ENCODE data around the gene CLDN9. TPM values are rescaled to one million over a fixed set of nuclear protein-coding genes. Genes with fewer than 3 reads are reported as not detected.

CLDN9 gene, protein sequence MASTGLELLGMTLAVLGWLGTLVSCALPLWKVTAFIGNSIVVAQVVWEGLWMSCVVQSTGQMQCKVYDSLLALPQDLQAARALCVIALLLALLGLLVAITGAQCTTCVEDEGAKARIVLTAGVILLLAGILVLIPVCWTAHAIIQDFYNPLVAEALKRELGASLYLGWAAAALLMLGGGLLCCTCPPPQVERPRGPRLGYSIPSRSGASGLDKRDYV
- total RNA-seq (2.0 and 3.5 TPM in 2 replicates), polyA plus RNA-seq (8.9 and 9.0 TPM in 2 replicates)

DNA sequence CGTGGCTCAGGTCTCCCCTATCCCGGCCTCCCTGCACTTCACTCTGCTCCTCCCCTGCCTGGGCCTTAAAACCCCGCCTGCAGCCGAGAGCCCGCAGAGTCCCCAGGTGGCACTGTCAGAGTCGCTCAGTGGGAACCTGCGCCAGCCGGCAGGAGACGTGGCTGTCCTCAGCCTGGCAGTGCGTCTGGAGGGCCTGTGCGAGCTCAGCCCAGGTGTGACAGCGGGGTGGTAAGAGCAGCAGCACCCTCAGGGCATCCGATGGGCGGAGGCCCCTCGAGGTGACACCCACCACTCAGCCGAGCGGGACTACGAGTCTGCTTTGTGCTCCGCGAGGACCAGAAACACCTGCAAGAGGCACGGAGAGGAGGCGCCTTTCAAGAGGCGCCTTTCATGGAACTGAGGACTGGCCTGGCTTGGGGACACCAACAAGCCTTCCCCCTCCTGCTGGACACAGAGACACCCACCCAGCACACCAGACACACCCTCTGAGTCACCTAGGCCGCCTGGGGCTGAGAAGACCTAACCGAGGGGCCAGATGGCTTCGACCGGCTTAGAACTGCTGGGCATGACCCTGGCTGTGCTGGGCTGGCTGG, at the start of gene CLDN9:
CLDN9 (plus strand) TSS at position 96 of the 593 bp plus-strand sequence; CDS start at position 536, 440 bp downstream.
- TF ChIP-seq EZH2phosphoT487 (IDR thresholded peaks at IDR 0.05; ENCODE audit: low read depth, severe bottlenecking, unreplicated experiment) (no peak), EZH2 (IDR thresholded peaks at IDR 0.05; ENCODE audit: borderline replicate concordance) (peak; percentile 39)
- TF ChIP-seq, protein P1, sequence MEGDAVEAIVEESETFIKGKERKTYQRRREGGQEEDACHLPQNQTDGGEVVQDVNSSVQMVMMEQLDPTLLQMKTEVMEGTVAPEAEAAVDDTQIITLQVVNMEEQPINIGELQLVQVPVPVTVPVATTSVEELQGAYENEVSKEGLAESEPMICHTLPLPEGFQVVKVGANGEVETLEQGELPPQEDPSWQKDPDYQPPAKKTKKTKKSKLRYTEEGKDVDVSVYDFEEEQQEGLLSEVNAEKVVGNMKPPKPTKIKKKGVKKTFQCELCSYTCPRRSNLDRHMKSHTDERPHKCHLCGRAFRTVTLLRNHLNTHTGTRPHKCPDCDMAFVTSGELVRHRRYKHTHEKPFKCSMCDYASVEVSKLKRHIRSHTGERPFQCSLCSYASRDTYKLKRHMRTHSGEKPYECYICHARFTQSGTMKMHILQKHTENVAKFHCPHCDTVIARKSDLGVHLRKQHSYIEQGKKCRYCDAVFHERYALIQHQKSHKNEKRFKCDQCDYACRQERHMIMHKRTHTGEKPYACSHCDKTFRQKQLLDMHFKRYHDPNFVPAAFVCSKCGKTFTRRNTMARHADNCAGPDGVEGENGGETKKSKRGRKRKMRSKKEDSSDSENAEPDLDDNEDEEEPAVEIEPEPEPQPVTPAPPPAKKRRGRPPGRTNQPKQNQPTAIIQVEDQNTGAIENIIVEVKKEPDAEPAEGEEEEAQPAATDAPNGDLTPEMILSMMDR (IDR thresholded peaks at IDR 0.05; ENCODE audit: poor library complexity): no peak
- Histone ChIP-seq H3K36me3 (replicated peaks; ENCODE audit: insufficient read depth, low read depth) (no peaks in the 10 kb centered on the region), H3K4me2 (peak within 1 kb of the TSS; percentile 66), H4K20me1 (ENCODE audit: insufficient read depth, poor library complexity, severe bottlenecking) (peaks cover 6% of the 10 kb centered on the region), H2AFZ (no peak within 1 kb of the TSS), H3K27me3 (peaks cover 7% of the 10 kb centered on the region), H3K9me3 (ENCODE audit: low read depth) (no peaks in the 10 kb centered on the region), H3K4me3 (no peak within 1 kb of the TSS), H3K27ac (peak within 1 kb of the TSS; percentile 97), H3K4me1 (ENCODE audit: insufficient read depth) (peaks cover 46% of the 10 kb centered on the region), H3K79me2 (peaks cover 14% of the 10 kb centered on the region), H3K9me2 (replicated peaks; ENCODE audit: insufficient read depth) (no peaks in the 10 kb centered on the region)
- peak; percentile 64 for DNase-seq (ENCODE audit: low spot score)
- WGBS (ENCODE audit: low lambda C conversion rate, missing lambda C conversion rate): 28% methylated on average over 27 of the region's 27 CpGs

DNA sequence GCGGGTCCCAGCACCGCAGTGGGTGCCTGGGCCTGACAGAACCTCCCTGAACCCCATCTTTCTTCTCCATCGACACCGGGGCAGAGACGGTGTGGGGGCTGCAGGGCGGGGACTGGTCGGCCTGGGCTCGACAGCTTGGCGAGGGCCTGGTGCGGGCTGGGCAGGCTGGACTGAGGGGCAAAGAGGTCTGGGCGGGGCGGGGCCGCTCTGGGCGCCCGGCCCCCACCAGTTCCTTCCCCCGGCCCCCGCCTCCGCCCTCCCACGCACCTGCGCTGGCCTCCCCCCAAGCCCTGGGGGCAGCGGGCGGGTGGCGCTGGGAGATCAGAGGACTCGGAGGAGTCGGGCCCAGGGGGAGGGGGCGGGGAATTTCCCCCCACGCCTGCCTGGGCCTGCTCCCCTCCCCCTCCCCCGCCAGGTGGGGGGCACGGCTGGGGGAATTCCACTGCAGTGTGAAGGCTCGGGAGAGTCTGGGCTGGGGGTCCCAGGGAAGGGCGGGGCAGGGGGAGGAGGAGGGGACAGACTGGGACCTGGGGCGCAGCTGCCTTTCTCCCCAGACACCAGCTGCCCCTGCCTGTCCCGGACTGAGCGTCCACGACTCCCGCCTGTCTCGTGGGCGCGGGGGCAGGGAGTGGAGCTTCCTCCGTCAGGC, 49.5 kb upstream of the CLDN9 start:
- WGBS (ENCODE audit: low lambda C conversion rate, missing lambda C conversion rate): 2% methylated on average over 10 of the region's 40 CpGs
- no peaks in the 10 kb centered on the region for H3K36me3 ChIP-seq (replicated peaks; ENCODE audit: insufficient read depth, low read depth)
- peaks cover 20% of the 10 kb centered on the region for H3K4me1 ChIP-seq (ENCODE audit: insufficient read depth)
- no peaks in the 10 kb centered on the region for H3K79me2 ChIP-seq
- H2AFZ ChIP-seq: no peak overlapping the region
- no peaks in the 10 kb centered on the region for H3K9me3 ChIP-seq (ENCODE audit: low read depth)
- no peak overlapping the region for H3K4me3 ChIP-seq
- no peaks in the 10 kb centered on the region for H3K9me2 ChIP-seq (replicated peaks; ENCODE audit: insufficient read depth)
- TF ChIP-seq EZH2 (IDR thresholded peaks at IDR 0.05; ENCODE audit: borderline replicate concordance) (peak; percentile 26), EZH2phosphoT487 (IDR thresholded peaks at IDR 0.05; ENCODE audit: low read depth, severe bottlenecking, unreplicated experiment) (peak; percentile 13)
- TF ChIP-seq, protein P1 (IDR thresholded peaks at IDR 0.05; ENCODE audit: poor library complexity): no peak
- H3K4me2 ChIP-seq: peak overlapping the region; percentile 98
- DNase-seq (ENCODE audit: low spot score): peak; percentile 39
- H4K20me1 ChIP-seq (ENCODE audit: insufficient read depth, poor library complexity, severe bottlenecking): no peaks in the 10 kb centered on the region
- peaks cover 38% of the 10 kb centered on the region for H3K27me3 ChIP-seq
- no peak overlapping the region for H3K27ac ChIP-seq

DNA sequence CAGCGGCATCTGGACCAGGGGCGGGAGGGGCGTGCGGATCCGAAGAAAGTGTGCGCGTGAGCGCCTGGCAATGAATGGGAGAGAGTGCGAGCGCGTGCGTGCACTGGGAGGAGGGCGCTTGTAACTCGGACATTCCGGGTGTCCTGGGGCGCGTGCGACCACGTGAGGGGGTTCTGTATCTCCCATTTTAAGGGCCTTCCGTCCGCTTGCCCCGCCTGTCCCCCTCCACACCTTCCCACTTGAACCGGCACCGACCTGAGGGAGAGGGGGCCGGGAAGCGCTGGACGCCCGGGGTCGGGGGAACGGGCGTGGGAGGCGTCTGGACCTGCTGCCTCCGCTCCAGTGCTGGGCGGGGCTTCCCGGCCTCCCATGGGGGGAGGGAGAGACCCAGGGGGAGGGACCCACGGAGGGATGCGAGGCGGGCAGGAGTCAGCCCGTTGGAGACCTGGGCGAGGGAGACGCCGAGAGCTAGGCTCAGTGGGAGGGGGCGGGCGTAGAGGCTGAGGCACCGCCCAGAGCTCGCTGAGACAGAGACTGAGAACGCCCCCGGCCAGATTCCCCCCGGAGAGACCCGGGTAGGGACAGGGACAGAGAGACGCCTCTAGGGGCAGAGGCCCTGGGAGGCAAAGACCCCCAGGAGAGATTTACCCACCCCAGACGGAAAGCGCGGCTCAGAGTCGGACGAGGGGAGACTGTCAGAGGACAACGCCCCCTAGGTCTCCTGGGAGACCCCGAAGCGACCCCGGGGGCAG, 48.8 kb upstream of the CLDN9 start, which contains the start of gene KREMEN2:
KREMEN2 (plus strand) TSS at position 553 of the 752 bp plus-strand sequence. CDS start 246 bp downstream, outside the sequence.
- no peaks in the 10 kb centered on the region for H3K9me3 ChIP-seq (ENCODE audit: low read depth)
- peaks cover 38% of the 10 kb centered on the region for H3K27me3 ChIP-seq
- H4K20me1 ChIP-seq (ENCODE audit: insufficient read depth, poor library complexity, severe bottlenecking): no peaks in the 10 kb centered on the region
- peaks cover 20% of the 10 kb centered on the region for H3K4me1 ChIP-seq (ENCODE audit: insufficient read depth)
- no peak for TF ChIP-seq EZH2phosphoT487 (IDR thresholded peaks at IDR 0.05; ENCODE audit: low read depth, severe bottlenecking, unreplicated experiment)
- TF ChIP-seq EZH2 (IDR thresholded peaks at IDR 0.05; ENCODE audit: borderline replicate concordance): no peak
- TF ChIP-seq, protein P1 (IDR thresholded peaks at IDR 0.05; ENCODE audit: poor library complexity): no peak
- peak; percentile 59 for DNase-seq (ENCODE audit: low spot score)
- WGBS (ENCODE audit: low lambda C conversion rate, missing lambda C conversion rate): under 1% methylated on average over 37 of the region's 60 CpGs
- H3K4me3 ChIP-seq: peak within 1 kb of the TSS; percentile 52
- H3K4me2 ChIP-seq: peak within 1 kb of the TSS; percentile 98
- H3K27ac ChIP-seq: no peak within 1 kb of the TSS
- no peaks in the 10 kb centered on the region for H3K79me2 ChIP-seq
- H3K36me3 ChIP-seq (replicated peaks; ENCODE audit: insufficient read depth, low read depth): no peaks in the 10 kb centered on the region
- no peaks in the 10 kb centered on the region for H3K9me2 ChIP-seq (replicated peaks; ENCODE audit: insufficient read depth)
- H2AFZ ChIP-seq: no peak within 1 kb of the TSS
